ENCODE measurements around the gene NLRX1.
A peak's percentile ranks its signal among the peaks of the same experiment; 100 is the strongest.

DNA sequence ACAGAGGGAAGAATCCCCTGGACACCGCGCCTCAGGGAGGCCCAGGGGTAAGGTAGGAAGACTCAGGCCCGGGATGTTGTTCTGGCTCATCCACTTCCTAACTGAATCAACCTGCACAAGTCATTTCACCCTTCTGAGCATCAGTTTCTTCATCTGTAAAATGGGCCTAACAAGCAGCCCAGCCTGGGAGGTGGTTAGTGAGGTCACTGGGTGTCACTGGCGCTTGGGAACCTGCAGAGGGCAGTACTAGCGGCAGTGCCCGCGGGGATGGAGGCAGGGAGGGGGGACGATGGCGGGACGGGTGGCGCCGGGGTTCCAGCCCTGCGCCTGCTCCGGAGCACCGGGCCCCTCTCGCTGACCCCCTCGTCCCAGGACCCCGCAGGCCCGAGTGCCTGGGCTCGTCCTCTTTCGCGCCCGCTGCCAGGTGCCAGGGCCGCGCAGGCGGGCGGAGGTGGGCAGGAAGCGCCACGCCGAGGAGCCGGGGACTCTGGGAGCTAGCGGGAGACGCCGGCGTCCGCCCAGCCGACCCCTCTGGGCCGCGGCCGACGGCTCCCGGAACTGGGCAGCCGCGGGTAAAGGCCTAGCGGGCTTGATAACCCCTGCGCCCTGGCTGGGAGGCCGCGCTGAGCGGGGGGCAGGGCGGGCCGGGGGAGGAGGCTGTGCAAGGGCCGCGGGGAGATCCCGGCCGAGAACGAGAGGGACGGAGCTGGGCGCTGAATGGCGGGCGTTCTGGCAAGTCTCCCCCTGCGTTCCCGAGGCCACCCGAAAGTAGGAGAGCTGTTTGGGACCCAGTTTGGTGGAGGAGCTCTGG lies at the start of gene NLRX1:
- TF ChIP-seq, protein P1, sequence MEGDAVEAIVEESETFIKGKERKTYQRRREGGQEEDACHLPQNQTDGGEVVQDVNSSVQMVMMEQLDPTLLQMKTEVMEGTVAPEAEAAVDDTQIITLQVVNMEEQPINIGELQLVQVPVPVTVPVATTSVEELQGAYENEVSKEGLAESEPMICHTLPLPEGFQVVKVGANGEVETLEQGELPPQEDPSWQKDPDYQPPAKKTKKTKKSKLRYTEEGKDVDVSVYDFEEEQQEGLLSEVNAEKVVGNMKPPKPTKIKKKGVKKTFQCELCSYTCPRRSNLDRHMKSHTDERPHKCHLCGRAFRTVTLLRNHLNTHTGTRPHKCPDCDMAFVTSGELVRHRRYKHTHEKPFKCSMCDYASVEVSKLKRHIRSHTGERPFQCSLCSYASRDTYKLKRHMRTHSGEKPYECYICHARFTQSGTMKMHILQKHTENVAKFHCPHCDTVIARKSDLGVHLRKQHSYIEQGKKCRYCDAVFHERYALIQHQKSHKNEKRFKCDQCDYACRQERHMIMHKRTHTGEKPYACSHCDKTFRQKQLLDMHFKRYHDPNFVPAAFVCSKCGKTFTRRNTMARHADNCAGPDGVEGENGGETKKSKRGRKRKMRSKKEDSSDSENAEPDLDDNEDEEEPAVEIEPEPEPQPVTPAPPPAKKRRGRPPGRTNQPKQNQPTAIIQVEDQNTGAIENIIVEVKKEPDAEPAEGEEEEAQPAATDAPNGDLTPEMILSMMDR (IDR thresholded peaks at IDR 0.05; ENCODE audit: low read depth, low read length, poor library complexity, severe bottlenecking), result peak; percentile 92
- no peak for TF ChIP-seq EZH2phosphoT487 (IDR thresholded peaks at IDR 0.05; ENCODE audit: borderline replicate concordance, low read length)

Data from DOHH2 (cell line).